ENCODE data around the gene PALM. TPM values are rescaled to one million over a fixed set of nuclear protein-coding genes. Genes with fewer than 3 reads are reported as not detected.
"Not testable (repeated sequence)": the region's sequence is repeated elsewhere in the genome, so short reads cannot be mapped to it uniquely, and the experiment has no call there.

Gene PALM
- total RNA-seq, 1 donor from 2014 or later: 30.1 TPM

DNA sequence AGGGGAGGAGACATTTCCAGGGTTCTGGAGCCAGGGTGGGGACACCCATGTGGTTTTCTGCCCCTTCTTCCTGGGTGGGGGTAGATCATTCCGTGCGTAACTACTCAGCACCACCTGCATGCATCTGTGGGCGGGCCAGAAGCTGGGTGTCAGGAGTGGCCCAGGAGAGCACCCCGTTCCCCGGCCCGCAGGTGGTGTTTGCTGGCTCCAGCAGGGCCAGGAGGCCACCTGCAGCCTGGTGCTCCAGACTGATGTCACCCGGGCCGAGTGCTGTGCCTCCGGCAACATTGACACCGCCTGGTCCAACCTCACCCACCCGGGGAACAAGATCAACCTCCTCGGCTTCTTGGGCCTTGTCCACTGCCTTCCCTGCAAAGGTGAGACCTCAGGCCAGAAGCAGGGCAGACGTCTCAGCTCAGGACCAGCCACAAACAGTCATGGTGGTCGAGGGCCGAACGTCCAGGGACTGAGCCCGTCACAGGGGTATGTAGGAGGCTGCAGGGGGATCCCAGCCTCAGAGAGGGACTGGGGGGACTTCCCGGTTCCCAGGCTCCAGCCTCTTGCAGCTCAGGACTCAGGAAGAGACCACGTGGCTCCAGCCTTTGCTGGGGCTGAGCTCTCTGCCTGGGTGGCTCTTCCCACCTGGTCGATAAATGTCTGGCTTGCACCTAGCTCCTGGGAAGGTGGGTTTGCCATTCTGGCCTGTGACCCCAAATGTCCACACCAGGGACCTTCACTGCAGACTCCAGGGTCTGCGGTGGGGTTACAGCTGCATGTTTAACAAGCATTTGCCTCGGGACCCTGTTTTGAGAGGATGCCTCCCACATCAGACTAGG lies 30.9 kb upstream of the PALM start:
- ATAC-seq (no peak), DNase-seq (no peak)
- intact Hi-C loops (cut with micrococcal nuclease): no loop called here

DNA sequence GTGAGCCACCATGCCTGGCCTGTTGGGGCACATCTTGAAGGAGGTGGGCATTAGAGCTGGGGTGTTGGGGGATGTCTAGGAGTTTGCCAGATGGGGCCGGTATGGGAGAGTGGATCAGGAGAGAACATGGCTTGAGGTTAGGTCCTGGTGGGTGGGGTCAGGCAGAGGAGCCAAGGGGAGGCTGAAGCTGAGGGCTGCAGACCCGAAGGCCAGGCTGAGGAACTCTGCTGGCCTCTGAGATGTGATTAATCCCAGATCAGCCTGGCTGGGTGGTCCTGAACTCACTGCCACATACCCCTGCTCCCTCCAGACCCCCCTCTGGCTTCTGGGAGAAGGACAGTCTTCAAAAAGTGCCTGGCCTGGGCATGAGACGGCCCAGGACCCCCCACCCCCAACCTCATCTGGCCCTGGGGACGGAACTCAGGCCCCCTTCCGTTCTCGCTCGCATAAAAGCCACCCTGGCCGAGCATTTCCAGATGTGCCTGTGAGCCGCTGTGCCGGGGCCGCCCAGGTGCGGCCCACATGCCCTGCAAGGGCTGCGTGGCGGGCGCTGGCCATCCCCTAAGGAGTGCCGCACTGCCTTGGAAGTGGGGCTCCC lies 29.8 kb upstream of the PALM start:
- DNase-seq (no peak), ATAC-seq (no peak)
- intact Hi-C loops (cut with micrococcal nuclease): no loop called here

DNA sequence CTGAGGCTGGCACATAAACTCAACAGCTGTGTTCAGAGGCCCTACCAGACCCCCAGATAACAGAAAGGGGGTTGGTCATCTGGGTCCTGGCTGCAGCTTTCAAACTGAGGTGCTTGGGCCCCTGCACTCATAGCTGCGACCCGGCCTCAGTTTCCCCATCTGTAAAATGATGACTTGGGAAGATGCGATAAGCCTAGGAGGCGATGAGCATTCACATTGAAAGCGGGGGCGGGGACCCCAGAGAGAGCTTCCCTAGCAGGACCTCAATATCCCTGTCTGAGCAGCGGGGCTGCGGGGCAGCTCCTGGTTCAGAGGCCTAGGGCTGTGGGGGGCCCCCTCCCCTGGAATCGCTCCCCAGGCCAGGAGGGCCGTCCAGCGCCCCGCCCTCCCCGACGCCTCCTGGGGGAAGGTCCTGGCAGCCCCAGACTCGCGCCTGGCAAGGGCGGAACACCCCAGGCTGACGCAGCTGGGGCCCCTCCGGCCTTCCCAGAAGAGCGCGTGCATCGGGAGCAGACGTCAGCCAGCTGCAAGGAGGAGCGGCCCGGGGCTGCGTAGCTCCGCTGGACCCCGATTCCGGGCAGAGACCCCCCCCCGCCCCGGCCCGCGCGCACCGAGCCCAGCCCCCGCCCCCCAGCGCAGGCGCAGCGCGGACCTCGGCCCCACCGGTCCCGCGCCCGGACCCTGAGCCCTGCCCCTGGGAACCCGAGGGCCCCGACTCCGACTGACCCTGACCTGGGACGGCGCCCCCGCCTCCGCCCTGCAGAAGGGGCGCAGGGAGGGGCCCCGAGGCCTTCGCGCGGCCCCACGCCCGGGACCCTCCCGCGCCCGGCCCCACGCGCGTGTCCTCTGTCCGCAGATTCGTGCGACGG lies 29.1 kb upstream of the PALM start:
- ATAC-seq (peak; percentile 17), DNase-seq (peak; percentile 82)
- intact Hi-C loops (cut with micrococcal nuclease): no loop called here

DNA sequence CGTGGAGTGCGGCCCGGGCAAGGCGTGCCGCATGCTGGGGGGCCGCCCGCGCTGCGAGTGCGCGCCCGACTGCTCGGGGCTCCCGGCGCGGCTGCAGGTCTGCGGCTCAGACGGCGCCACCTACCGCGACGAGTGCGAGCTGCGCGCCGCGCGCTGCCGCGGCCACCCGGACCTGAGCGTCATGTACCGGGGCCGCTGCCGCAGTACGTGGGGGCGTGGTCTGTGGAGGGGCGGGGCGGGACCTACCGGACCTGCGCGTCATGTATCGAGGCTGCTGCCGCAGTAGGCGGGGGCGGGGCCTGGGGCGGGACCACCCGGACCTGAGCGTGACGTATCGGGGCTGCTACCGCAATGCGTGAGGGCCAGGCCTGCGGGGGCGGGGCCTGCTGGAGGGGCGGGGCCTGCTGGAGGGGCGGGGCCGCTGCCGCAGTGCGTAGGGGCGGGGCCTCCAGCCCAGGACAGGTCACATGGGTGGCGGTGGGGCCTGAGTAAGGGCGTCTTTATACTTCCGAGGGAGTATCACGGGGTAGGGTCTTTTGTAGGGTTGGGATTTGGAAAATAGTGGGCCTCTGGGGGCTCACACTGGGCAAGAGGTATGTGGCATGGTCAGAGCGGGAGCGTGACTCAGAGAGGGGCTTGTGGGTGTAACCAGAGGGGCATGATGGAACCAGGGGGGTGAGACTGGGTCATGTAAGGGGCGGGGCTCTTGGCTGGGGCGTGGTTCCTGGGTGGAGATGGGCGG lies 28.3 kb upstream of the PALM start:
- DNase-seq (peak; percentile 100), ATAC-seq (peak; percentile 82)
- intact Hi-C loops (cut with micrococcal nuclease): no loop called here

DNA sequence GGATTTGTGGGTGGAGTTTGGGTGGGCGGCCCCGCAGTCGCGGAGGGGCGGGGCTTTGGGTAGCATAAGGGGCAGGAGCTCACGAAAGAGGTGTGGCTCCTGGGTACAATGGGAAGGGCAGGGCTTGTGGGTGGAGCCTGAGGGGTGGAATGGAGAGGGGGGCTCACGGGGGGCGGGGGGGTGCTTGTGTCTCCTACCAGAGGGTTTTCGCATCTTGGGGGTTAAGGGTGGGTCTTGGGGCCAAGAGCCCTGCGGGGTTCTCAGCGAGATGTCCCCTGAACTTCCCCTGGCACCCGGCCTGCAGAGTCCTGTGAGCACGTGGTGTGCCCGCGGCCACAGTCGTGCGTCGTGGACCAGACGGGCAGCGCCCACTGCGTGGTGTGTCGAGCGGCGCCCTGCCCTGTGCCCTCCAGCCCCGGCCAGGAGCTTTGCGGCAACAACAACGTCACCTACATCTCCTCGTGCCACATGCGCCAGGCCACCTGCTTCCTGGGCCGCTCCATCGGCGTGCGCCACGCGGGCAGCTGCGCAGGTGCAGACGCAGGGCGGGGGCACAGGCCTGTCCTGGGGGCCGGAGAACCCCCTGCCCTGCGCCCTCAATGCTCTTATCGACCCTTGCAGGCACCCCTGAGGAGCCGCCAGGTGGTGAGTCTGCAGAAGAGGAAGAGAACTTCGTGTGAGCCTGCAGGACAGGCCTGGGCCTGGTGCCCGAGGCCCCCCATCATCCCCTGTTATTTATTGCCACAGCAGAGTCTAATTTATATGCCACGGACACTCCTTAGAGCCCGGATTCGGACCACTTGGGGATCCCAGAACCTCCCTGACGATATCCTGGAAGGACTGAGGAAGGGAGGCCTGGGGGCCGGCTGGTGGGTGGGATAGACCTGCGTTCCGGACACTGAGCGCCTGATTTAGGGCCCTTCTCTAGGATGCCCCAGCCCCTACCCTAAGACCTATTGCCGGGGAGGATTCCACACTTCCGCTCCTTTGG lies 27.4 kb upstream of the PALM start:
- peak; percentile 91 for DNase-seq
- ATAC-seq: no peak

DNA sequence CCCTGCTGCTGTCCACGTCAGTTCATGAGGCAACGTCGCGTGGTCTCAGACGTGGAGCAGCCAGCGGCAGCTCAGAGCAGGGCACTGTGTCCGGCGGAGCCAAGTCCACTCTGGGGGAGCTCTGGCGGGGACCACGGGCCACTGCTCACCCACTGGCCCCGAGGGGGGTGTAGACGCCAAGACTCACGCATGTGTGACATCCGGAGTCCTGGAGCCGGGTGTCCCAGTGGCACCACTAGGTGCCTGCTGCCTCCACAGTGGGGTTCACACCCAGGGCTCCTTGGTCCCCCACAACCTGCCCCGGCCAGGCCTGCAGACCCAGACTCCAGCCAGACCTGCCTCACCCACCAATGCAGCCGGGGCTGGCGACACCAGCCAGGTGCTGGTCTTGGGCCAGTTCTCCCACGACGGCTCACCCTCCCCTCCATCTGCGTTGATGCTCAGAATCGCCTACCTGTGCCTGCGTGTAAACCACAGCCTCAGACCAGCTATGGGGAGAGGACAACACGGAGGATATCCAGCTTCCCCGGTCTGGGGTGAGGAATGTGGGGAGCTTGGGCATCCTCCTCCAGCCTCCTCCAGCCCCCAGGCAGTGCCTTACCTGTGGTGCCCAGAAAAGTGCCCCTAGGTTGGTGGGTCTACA lies 25.9 kb upstream of the PALM start:
- intact Hi-C loops (cut with micrococcal nuclease): no loop called here
- DNase-seq (no peak), ATAC-seq (no peak)

More for the DNA sequence above, 27.4 kb upstream of the PALM start:
- intact Hi-C loops (cut with micrococcal nuclease): no loop called here

DNA sequence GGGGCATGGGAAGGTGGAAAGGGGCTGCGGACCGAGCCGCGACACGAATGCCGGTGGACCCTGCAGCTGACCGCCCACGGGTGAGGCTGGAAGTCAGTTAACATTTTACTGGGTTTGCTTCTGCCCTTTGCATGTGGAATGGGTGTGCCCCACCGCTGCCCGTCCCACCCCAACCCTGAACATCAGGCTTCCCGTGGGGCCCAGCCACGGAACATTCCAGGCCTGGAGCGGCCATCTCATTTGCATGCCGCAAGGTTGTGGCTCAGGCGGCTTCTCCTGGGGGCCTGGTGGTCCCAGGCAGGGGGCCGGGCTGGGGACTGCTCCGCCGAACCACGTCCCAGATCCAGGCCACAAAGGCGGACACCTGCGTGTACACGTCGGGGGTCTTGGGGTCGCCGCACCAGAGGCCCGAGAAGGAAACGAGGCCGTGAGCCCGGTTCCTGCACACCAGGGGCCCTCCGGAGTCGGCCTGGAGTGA lies 23.2 kb upstream of the PALM start:
- DNase-seq: no peak
- ATAC-seq: no peak
- intact Hi-C loops (cut with micrococcal nuclease): no loop called here

DNA sequence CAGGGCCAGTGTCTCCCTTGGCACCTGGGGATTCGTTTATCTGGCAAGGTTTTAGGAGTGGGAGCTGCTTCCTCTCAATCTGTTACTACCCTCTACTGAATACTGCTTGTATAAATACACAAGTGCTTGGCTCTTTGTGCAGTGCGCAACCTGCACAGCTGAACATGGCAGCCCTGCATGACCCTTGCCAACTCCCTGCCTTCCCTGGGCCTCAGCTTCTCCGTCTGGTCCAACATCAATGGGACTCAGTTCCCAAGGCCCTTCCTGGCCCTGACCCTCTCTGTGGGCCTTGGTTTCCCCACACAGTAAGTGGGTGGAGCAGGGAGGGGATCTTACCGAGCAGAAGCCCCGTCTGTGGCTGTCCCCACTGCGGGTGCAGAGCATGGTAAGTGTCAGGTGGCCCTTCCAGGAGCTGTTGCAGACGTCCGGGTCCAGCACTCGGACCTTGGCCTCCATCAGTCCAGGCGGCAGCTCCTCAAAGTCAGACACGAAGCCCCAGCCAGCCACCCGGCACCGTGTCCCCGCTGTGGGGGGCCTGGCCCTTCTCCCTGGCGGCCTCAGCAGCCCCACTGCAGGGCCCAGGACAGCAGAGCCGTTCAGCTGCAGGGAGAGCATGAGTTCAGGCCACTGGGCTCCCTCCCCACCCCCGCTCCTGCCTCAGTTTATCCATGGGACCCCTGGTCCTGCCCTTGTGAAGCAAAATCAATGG lies 22.0 kb upstream of the PALM start:
- no peak for ATAC-seq
- intact Hi-C loops (cut with micrococcal nuclease): no loop called here
- no peak for DNase-seq

DNA sequence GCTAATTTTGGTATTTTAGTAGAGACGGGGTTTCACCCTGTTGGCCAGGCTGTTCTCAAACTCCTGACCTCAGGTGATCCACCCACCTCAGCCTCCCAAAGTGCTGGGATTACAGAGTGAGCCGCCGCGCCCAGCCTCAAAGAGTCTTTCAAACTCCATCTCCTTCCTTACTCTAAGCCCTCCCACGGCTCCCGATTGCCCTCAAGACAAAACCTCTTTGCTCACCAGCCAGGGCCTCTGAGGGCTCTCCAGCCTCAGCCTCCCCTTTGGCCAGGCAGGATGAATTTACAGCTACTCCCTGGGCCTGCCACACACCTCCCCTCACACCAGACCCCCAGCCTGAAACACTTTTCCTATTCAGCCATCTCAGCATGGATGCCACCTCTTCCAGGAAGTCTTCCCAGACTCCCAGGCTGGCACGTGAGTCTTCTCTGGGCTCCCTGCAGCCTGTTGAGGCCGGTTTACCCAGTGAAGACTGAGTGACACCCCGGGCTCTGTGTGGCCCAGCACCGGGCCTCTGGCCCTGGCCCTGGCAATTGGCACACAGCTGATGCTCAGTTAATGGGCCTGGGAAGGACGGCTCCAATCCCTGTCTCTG lies 21.1 kb upstream of the PALM start:
- ATAC-seq (no peak), DNase-seq (no peak)
- intact Hi-C loops (cut with micrococcal nuclease): no loop called here

DNA sequence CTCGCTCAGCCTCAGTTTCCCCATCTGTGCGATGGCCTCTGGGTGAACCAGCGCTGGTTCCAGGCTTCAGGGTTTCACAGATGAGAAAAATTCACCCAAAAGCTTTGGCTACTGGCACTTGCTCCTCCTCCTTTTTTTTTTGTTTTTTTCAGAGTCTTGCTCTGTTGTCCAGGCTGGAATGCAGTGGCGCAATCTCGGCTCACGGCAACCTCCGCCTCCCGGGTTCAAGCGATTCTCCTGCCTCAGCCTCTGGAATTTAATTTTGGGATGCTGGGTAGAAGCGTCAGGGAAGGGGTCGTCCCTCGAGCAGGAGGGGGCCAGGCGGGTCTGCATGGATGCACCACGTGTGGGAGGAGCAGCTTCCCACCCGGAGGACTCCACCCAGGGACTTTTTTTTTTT lies 20.5 kb upstream of the PALM start:
- intact Hi-C loops (cut with micrococcal nuclease): no loop called here
- ATAC-seq (no peak), DNase-seq (no peak)

DNA sequence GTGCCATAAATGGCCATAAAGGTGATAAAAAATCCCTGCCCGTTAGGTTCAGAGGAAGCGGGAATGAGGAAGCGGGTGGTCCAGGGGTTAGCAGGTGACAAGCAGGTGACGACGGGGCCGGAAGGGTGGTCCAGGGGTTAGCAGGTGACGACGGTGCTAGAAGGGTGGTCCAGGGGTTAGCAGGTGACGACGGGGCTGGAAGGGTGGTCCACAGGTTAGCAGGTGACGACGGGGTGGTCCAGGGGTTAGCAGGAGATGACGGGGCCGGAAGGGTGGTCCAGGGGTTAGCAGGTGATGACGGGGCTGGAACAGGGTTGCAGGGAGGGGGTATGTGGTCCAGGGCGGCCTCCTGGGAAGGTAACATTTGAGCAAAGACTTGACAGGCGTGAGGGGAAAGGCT lies 19.7 kb upstream of the PALM start:
- intact Hi-C loops (cut with micrococcal nuclease): no loop called here
- ATAC-seq: no peak
- DNase-seq: no peak

DNA sequence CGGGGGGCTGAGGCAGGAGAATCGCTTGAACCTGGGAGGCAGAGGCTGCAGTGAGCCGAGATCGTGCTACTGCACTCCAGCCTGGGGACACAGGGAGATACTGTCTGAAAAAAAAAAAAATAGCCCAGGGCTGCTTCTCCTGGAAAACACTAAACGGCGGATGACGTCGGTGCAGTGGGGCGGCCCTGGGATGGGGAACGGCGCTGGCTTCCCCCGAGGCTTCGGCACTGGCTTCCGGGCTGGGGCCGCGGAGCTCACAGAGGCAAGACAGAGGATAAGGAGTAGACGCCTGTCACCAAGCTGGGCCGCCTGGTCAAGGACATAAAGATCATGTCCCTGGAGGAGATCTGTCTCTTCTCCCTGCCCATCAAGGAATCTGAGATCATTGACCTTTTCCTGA lies 18.5 kb upstream of the PALM start:
- ATAC-seq: peak; percentile 66
- intact Hi-C loops (cut with micrococcal nuclease): no loop called here
- DNase-seq: peak; percentile 76

DNA sequence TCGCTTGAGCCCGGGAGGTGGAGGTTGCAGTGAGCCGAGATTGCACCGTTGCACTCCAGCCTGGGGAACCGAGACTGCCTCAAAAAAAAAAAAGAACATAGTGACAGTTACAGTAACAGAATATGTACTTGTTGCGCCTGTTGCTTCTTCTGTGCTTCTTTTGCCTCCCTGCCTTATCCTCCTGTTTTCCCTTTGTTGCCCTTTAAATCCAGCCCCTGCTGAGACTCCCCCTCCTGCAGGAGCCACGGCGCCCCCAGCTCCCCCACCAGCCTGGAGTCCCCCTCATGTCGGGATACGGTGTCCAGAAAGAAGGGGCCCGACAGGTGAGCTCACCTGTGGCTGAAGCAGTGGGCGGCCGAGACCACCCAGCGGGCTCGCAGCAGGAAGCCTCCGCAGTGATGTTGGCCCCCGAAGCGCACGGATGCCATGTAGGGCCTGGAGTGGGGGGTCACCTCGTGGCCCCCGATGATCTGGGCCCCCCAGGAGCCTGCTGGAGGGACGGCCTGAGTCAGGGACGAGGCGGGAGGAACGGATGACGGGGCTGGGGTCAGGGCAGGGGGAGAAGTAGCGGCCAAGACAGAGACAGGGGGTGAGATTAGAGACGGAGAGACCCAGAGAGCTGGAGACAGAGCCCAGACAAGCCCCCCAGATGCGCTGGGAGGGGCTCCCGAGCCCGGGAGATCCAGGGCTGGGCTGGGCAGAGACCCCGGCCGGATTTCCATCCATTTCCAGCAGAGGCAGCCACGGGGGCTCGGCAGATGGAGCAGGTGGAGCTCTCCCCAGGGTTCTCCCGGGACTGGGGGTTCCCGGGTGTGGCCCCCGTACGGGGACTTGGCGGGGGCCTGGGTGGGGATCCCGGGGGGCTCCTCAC lies 14.0 kb upstream of the PALM start:
- ATAC-seq: no peak

DNA sequence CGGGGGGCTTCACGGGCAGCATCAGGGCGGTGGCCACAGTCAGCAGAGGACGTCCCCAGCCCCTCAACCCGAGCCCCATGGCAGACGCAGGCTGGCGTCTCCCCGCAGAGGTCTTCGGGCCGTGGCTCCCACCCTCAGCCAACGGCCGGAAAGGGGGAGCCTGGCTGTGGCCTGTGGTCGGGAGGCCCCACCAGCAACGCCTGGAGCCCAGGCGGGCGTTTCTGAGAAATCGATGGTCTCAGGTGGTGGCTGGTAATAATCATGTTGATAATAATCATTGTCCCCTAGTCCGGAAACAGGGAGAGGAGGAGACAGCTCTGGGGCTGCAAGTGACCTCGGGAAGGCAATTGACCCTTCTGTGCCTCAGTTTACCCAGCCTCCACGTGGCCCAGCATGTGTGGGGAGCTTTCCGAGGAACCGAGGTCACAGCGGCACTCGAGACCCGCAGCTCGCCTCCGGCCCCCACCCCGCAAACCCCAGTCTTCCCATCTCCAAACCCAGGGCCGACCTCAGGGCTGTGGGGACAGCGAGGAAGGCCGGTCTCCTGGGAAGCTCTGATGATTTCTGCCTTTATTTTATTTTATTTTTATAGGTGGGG lies 13.3 kb upstream of the PALM start, which contains the start of gene PRSS57:
Gene PRSS57, minus strand, starts transcription at position 101 of the 598 bp plus-strand sequence. Its CDS starts 22 bp downstream, at position 79.
- DNase-seq (no peak), ATAC-seq (no peak)
- intact Hi-C loops (cut with micrococcal nuclease): no loop called here

More for the DNA sequence above, 14.0 kb upstream of the PALM start:
- no peak for DNase-seq
- intact Hi-C loops (cut with micrococcal nuclease): no loop called here

DNA sequence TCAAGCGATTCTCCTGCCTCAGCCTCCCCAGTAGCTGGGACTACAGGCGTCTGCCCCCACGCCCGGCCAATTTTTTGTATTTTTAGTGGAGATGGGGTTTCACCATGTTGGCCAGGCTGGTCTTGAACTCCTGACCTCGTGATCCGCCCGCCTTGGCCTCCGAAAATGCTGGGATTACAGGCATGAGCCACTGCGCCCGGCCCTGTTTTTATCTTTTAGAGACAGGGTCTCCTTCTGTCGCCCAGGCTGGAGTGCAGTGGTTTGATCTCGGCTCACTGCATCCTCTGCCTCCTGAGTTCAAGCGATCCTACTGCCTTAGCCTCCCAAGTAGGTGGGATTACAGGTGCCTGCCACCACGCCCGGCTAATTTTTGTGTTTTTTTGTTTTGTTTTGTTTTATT lies 10.2 kb upstream of the PALM start:
- intact Hi-C loops (cut with micrococcal nuclease); ATAC-seq; DNase-seq: not testable (repeated sequence)

Data from left ventricle myocardium superior (tissue), 1 donor.